Trophoblast cell (in vitro differentiated cells and primary cell): ENCODE data around the gene PIAS4.

ENCODE experiments used
- DNase-seq, 2 donors: peaks; one replicate each; pipeline ENCODE4 v3.0.0-alpha.2; 2016
- H2AFZ ChIP-seq: 2 replicates; pipeline ENCODE4 v1.6.1; 2013; ENCODE audit warnings: low read length, moderate library complexity, mild to moderate bottlenecking; ENCODE audit not compliant: insufficient read depth, poor library complexity
- H2AK5ac ChIP-seq: 2 replicates; pipeline ENCODE4 v1.6.1; 2013; ENCODE audit warnings: mild to moderate bottlenecking, low read length
- H2BK120ac ChIP-seq: 2 replicates; pipeline ENCODE4 v1.6.1; 2013; ENCODE audit warnings: low read length, mild to moderate bottlenecking, moderate library complexity; ENCODE audit not compliant: insufficient read depth, poor library complexity
- H2BK12ac ChIP-seq: 2 replicates; pipeline ENCODE4 v1.6.1; 2013; ENCODE audit warnings: mild to moderate bottlenecking, low read length, moderate library complexity
- H2BK5ac ChIP-seq: 2 replicates; pipeline ENCODE4 v1.6.1; 2013; ENCODE audit warnings: low read length, low read depth, moderate library complexity, mild to moderate bottlenecking; ENCODE audit not compliant: poor library complexity
- H3K14ac ChIP-seq: 2 replicates; pipeline ENCODE4 v1.6.1; 2013; ENCODE audit warnings: mild to moderate bottlenecking, low read length
- H3K18ac ChIP-seq: 2 replicates; pipeline ENCODE4 v1.6.1; 2013; ENCODE audit warnings: mild to moderate bottlenecking, low read length
- H3K23ac ChIP-seq: 2 replicates; pipeline ENCODE4 v1.6.1; 2013; ENCODE audit warnings: low read length
- H3K27ac ChIP-seq: 2 replicates; pipeline ENCODE4 v1.5.1; 2013; ENCODE audit warnings: low read depth, mild to moderate bottlenecking, inconsistent platforms, low read length, moderate library complexity
- H3K27me3 ChIP-seq: 2 replicates; pipeline ENCODE4 v1.6.1; 2013; ENCODE audit warnings: inconsistent platforms, mild to moderate bottlenecking, low read length, moderate library complexity; ENCODE audit not compliant: insufficient read depth
- H3K36me3 ChIP-seq, 2 experiments: 1 replicate in 1 of 2; 2 replicates in 1 of 2; pipeline ENCODE4 v1.6.1; 2013; ENCODE audit warnings: low read length in 2 of 2, mild to moderate bottlenecking in 2 of 2, moderate library complexity in 1 of 2; ENCODE audit not compliant: insufficient read depth in 2 of 2, control insufficient read depth in 1 of 2
- H3K4ac ChIP-seq: 2 replicates; pipeline ENCODE4 v1.6.1; 2013; ENCODE audit warnings: low read depth, mild to moderate bottlenecking, low read length, moderate library complexity
- H3K4me1 ChIP-seq, 2 experiments: 1 replicate in 1 of 2; 2 replicates in 1 of 2; pipeline ENCODE4 v1.6.1; 2013; ENCODE audit warnings: low read length in 2 of 2, mild to moderate bottlenecking in 2 of 2, moderate library complexity in 1 of 2; ENCODE audit not compliant: insufficient read depth in 2 of 2, control insufficient read depth in 1 of 2
- H3K4me2 ChIP-seq: 2 replicates; pipeline ENCODE4 v1.6.1; 2013; ENCODE audit warnings: inconsistent platforms, mild to moderate bottlenecking, low read length, moderate library complexity
- H3K4me3 ChIP-seq: 2 replicates; pipeline ENCODE4 v1.5.1; 2013; ENCODE audit warnings: mild to moderate bottlenecking, low read depth, low read length, inconsistent platforms
- H3K79me1 ChIP-seq: one replicate; pipeline ENCODE4 v1.6.1; 2013; ENCODE audit warnings: low read length
- H3K79me2 ChIP-seq: 2 replicates; pipeline ENCODE4 v1.6.1; 2013; ENCODE audit warnings: low read length, mild to moderate bottlenecking; ENCODE audit not compliant: control insufficient read depth, insufficient read depth, poor library complexity
- H3K9ac ChIP-seq: 2 replicates; pipeline ENCODE4 v1.6.1; 2013; ENCODE audit warnings: mild to moderate bottlenecking, low read length
- H3K9me3 ChIP-seq: 2 replicates; pipeline ENCODE4 v1.6.1; 2013; ENCODE audit warnings: low read depth, mild to moderate bottlenecking, control low read depth, inconsistent platforms, low read length; ENCODE audit not compliant: insufficient read depth
- H4K12ac ChIP-seq: 2 replicates; pipeline ENCODE4 v1.6.1; 2013; ENCODE audit warnings: low read depth, mild to moderate bottlenecking, low read length, moderate library complexity
- H4K8ac ChIP-seq: 2 replicates; pipeline ENCODE4 v1.6.1; 2013; ENCODE audit warnings: low read depth, mild to moderate bottlenecking, low read length, moderate library complexity
- H4K91ac ChIP-seq: one replicate; pipeline ENCODE4 v1.6.1; 2013; ENCODE audit warnings: low read depth, mild to moderate bottlenecking, low read length, moderate library complexity
- WGBS: extraction: QIAGEN DNeasy Blood & Tissue Kit; methylation state at CpG from one replicate; pipeline ENCODE4 v1.1.7; 2013; ENCODE audit warnings: missing lambda C conversion rate; ENCODE audit not compliant: insufficient read length, insufficient coverage; ENCODE audit errors: extremely low coverage; 5-methylcytosine and 5-hydroxymethylcytosine counted together

Gene PIAS4

GRCh38 chr19:4077800-4078684, 70.5 kb downstream of the PIAS4 start:
- Histone ChIP-seq H3K79me2 (no peaks in the 10 kb centered on the region), H3K4me2 (peak overlapping the region; percentile 30), H4K12ac (peak overlapping the region; percentile 44), H3K14ac (no peak overlapping the region), H3K23ac (no peak overlapping the region), H3K36me3 (no peaks in the 10 kb centered on the region), H3K4me3 (no peak overlapping the region), H3K9me3 (peaks cover 1% of the 10 kb centered on the region), H4K8ac (no peak overlapping the region), H2BK120ac (no peak overlapping the region), H3K27ac (no peak overlapping the region), H3K18ac (no peak overlapping the region), H3K9ac (no peak overlapping the region), H2AK5ac (no peak overlapping the region), H3K4ac (no peak overlapping the region), H2AFZ (no peak overlapping the region), H2BK5ac (no peak overlapping the region), H3K79me1 (no peaks in the 10 kb centered on the region), H2BK12ac (peak overlapping the region; percentile 36), H3K4me1 (peaks cover 6% of the 10 kb centered on the region in 2 experiments), H4K91ac (no peak overlapping the region), H3K27me3 (no peaks in the 10 kb centered on the region)
- no peak for DNase-seq
- WGBS = no CpG with 5 or more reads among the region's 33 CpGs

- no peak overlapping the region for H4K12ac ChIP-seq
- no peak overlapping the region for H3K9ac ChIP-seq
- no CpG with 5 or more reads among the region's 6 CpGs for WGBS
- peaks cover 1% of the 10 kb centered on the region for H3K79me2 ChIP-seq
- H2AFZ ChIP-seq = no peak overlapping the region
- H3K23ac ChIP-seq = no peak overlapping the region
- no peak overlapping the region for H2BK5ac ChIP-seq
- no peak overlapping the region for H4K91ac ChIP-seq
- DNase-seq = peak in 1 of 2 donors; percentile 65
- H3K9me3 ChIP-seq = no peaks in the 10 kb centered on the region
- H3K4me1 ChIP-seq = peaks cover 21 to 23% of the 10 kb centered on the region in 2 experiments
- H3K27ac ChIP-seq = no peak overlapping the region
- H2BK12ac ChIP-seq = no peak overlapping the region
- no peak overlapping the region for H2AK5ac ChIP-seq
- no peak overlapping the region for H2BK120ac ChIP-seq
- no peak overlapping the region for H3K18ac ChIP-seq
- no peak overlapping the region for H3K4me3 ChIP-seq
- H3K4ac ChIP-seq = no peak overlapping the region
- peaks cover 12% of the 10 kb centered on the region for H3K79me1 ChIP-seq
- H4K8ac ChIP-seq = no peak overlapping the region
- H3K27me3 ChIP-seq = no peaks in the 10 kb centered on the region
- H3K36me3 ChIP-seq = no peaks in the 10 kb centered on the region
- no peak overlapping the region for H3K14ac ChIP-seq
- no peak overlapping the region for H3K4me2 ChIP-seq
Measured at GRCh38 chr19:4080473-4080872, 72.9 kb downstream of the PIAS4 start.

GRCh38 chr19:4081441-4082129, 74.0 kb downstream of the PIAS4 start:
- no peak overlapping the region for H2AK5ac ChIP-seq
- H3K27ac ChIP-seq = peak overlapping the region; percentile 9
- peaks cover 1% of the 10 kb centered on the region for H3K79me2 ChIP-seq
- no peak overlapping the region for H3K9ac ChIP-seq
- peak overlapping the region; percentile 57 for H4K8ac ChIP-seq
- H3K18ac ChIP-seq = no peak overlapping the region
- no CpG with 5 or more reads among the region's 2 CpGs for WGBS
- no peak overlapping the region for H3K4ac ChIP-seq
- no peak overlapping the region for H3K4me2 ChIP-seq
- H3K4me3 ChIP-seq = no peak overlapping the region
- no peak overlapping the region for H4K12ac ChIP-seq
- H3K9me3 ChIP-seq = no peaks in the 10 kb centered on the region
- DNase-seq = peak in 1 of 2 donors; percentile 58
- H3K27me3 ChIP-seq = no peaks in the 10 kb centered on the region
- H2BK120ac ChIP-seq = no peak overlapping the region
- H4K91ac ChIP-seq = peak overlapping the region; percentile 34
- peaks cover 26 to 28% of the 10 kb centered on the region in 2 experiments for H3K4me1 ChIP-seq
- peak overlapping the region; percentile 9 for H2BK12ac ChIP-seq
- no peaks in the 10 kb centered on the region for H3K36me3 ChIP-seq
- no peak overlapping the region for H2BK5ac ChIP-seq
- H3K79me1 ChIP-seq = peaks cover 12% of the 10 kb centered on the region
- peak overlapping the region; percentile 13 for H2AFZ ChIP-seq
- no peak overlapping the region for H3K14ac ChIP-seq
- H3K23ac ChIP-seq = no peak overlapping the region

GRCh38 chr19:4082172-4082571, 74.6 kb downstream of the PIAS4 start:
- peak; percentile 48 to 68 for DNase-seq

More at GRCh38 chr19:4082172-4082571, 74.6 kb downstream of the PIAS4 start:
- Histone ChIP-seq H3K79me1 (peaks cover 12% of the 10 kb centered on the region), H3K14ac (no peak overlapping the region), H3K23ac (no peak overlapping the region), H2AK5ac (no peak overlapping the region), H4K12ac (no peak overlapping the region), H3K9me3 (no peaks in the 10 kb centered on the region), H3K27ac (peak overlapping the region; percentile 9), H3K4me3 (no peak overlapping the region), H2BK120ac (no peak overlapping the region), H3K4me2 (no peak overlapping the region), H4K8ac (peak overlapping the region; percentile 57), H3K79me2 (peaks cover 1% of the 10 kb centered on the region), H3K4me1 (peaks cover 26 to 30% of the 10 kb centered on the region in 2 experiments), H3K18ac (no peak overlapping the region), H2BK12ac (peak overlapping the region; percentile 9), H3K9ac (no peak overlapping the region), H3K27me3 (no peaks in the 10 kb centered on the region), H2BK5ac (no peak overlapping the region), H2AFZ (peak overlapping the region; percentile 13), H4K91ac (peak overlapping the region; percentile 34), H3K36me3 (no peaks in the 10 kb centered on the region), H3K4ac (no peak overlapping the region)
- WGBS = no CpG with 5 or more reads among the region's 9 CpGs
